Calu3 (cell line): ENCODE data around the gene UBQLNL. TPM values are rescaled to one million over a fixed set of nuclear protein-coding genes. Genes with fewer than 3 reads are reported as not detected.
A peak's percentile ranks its signal among the peaks of the same experiment; 100 is the strongest.

Experiments
- Bru-seq: library from RNA; stranded (reverse); fragments of 400-500 nt; gene quantifications from one replicate; lab custom pipeline; 2021; lab: Mats Ljungman, UMichigan
- BruChase-seq, 2 experiments: library from RNA; stranded (reverse); fragments of 400-500 nt; gene quantifications; one replicate each; lab custom pipeline; 2021; lab: Mats Ljungman, UMichigan
- BruUV-seq: library from RNA; stranded (reverse); fragments of 400-500 nt; replicated peaks from 2 replicates; lab custom pipeline; 2021; lab: Mats Ljungman, UMichigan
- CTCF ChIA-PET: fragments of 300-600 bp; sonication (Branson Sonifier 250); formaldehyde crosslinking; loops from one replicate; lab custom pipeline; 2022; ENCODE audit warnings: antibody characterized with exemption; lab: Charles Lee
- DNase-seq: peaks from one replicate; pipeline ENCODE4 v3.0.0; 2022
- H3K27ac Mint-ChIP-seq: one replicate; pipeline ENCODE4 v1.8.0; 2022; ENCODE audit warnings: mixed read lengths; ENCODE audit not compliant: unreplicated experiment
- H3K27me3 Mint-ChIP-seq: one replicate; pipeline ENCODE4 v1.8.0; 2022; ENCODE audit warnings: mixed read lengths; ENCODE audit not compliant: unreplicated experiment
- H3K36me3 Mint-ChIP-seq: one replicate; pipeline ENCODE4 v1.8.0; 2022; ENCODE audit warnings: mild to moderate bottlenecking, moderate library complexity, mixed read lengths; ENCODE audit not compliant: insufficient read depth, unreplicated experiment
- H3K4me1 Mint-ChIP-seq: one replicate; pipeline ENCODE4 v1.8.0; 2022; ENCODE audit warnings: mild to moderate bottlenecking, low read depth, mixed read lengths; ENCODE audit not compliant: unreplicated experiment
- H3K4me3 Mint-ChIP-seq: one replicate; pipeline ENCODE4 v1.8.0; 2022; ENCODE audit warnings: mild to moderate bottlenecking, low read depth, moderate library complexity, mixed read lengths; ENCODE audit not compliant: unreplicated experiment
- H3K9me3 Mint-ChIP-seq: one replicate; pipeline ENCODE4 v1.8.0; 2022; ENCODE audit warnings: low read depth, mixed read lengths; ENCODE audit not compliant: unreplicated experiment
- intact Hi-C: fragments of 100-400 bp; cut with micrococcal nuclease; formaldehyde crosslinking; loops from one replicate; pipeline ENCODE4 v1.10.0; 2022; ENCODE audit not compliant: unreplicated experiment
- long read RNA-seq: library from polyadenylated mRNA; stranded (forward); transcript quantifications from one replicate; pipeline ENCODE4 v2.0.0, GENCODE V29; 2022
- total RNA-seq: library from RNA; stranded (reverse); gene quantifications from 2 replicates; pipeline ENCODE4 v1.2.3, GENCODE V29; 2022
- TF ChIP-seq, protein P1 (sequence below): fragments of 200-600 bp; IDR thresholded peaks from one replicate; pipeline ENCODE4 v1.8.0; 2022; ENCODE audit warnings: antibody characterized with exemption; ENCODE audit not compliant: unreplicated experiment

The UBQLNL gene, protein sequence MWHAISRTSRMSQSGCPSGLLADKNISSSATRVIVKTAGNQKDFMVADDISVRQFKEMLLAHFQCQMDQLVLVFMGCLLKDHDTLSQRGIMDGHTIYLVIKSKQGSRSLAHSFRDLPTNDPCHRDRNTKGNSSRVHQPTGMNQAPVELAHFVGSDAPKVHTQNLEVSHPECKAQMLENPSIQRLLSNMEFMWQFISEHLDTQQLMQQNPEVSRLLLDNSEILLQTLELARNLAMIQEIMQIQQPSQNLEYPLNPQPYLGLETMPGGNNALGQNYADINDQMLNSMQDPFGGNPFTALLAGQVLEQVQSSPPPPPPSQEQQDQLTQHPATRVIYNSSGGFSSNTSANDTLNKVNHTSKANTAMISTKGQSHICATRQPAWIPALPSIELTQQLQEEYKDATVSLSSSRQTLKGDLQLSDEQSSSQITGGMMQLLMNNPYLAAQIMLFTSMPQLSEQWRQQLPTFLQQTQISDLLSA
- total RNA-seq (0.14 and 0.51 TPM in 2 replicates), Bru-seq, nascent RNA (percentile 25 among the genes with signal in this experiment), BruChase-seq, experiment 1, labeled RNA remaining after a 6-hour chase (percentile 43 among the genes with signal in this experiment), BruChase-seq, experiment 2, labeled RNA remaining after a 2-hour chase (percentile 28 among the genes with signal in this experiment)
- long read RNA-seq, result 0 reads

DNA sequence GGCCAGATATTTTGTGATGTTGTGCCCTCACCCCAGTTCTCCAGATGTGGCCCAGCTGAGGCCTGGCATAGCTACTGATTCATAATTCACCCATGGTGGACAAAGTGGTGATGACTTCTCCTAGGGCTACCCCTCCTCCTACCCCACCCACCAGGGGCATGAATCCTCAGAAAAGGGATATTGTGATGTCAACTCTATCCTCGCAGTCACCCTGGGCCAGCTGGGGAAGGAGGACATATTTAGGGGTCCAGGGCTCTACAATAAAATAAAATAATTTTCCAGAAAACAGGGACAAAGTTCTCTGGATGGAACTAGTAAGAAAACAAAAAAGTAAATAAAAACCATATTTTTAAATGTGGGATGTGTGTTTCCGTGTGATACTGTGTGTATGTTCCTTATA, at the start of gene UBQLNL:
UBQLNL (minus strand) TSS at position 101 of the 400 bp plus-strand sequence. CDS start 258 bp downstream, outside the sequence.
- Mint-ChIP-seq H3K36me3 (no peaks in the 10 kb centered on the region), H3K4me3 (no peak within 1 kb of the TSS), H3K27me3 (peaks cover 42% of the 10 kb centered on the region), H3K9me3 (no peaks in the 10 kb centered on the region), H3K27ac (no peak within 1 kb of the TSS), H3K4me1 (no peaks in the 10 kb centered on the region)
- CTCF ChIA-PET, result no interaction called here
- TF ChIP-seq, protein P1, sequence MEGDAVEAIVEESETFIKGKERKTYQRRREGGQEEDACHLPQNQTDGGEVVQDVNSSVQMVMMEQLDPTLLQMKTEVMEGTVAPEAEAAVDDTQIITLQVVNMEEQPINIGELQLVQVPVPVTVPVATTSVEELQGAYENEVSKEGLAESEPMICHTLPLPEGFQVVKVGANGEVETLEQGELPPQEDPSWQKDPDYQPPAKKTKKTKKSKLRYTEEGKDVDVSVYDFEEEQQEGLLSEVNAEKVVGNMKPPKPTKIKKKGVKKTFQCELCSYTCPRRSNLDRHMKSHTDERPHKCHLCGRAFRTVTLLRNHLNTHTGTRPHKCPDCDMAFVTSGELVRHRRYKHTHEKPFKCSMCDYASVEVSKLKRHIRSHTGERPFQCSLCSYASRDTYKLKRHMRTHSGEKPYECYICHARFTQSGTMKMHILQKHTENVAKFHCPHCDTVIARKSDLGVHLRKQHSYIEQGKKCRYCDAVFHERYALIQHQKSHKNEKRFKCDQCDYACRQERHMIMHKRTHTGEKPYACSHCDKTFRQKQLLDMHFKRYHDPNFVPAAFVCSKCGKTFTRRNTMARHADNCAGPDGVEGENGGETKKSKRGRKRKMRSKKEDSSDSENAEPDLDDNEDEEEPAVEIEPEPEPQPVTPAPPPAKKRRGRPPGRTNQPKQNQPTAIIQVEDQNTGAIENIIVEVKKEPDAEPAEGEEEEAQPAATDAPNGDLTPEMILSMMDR, result no peak
- BruUV-seq, result no TSS peak
- intact Hi-C loops, result no loop called here
- DNase-seq, result no peak

DNA sequence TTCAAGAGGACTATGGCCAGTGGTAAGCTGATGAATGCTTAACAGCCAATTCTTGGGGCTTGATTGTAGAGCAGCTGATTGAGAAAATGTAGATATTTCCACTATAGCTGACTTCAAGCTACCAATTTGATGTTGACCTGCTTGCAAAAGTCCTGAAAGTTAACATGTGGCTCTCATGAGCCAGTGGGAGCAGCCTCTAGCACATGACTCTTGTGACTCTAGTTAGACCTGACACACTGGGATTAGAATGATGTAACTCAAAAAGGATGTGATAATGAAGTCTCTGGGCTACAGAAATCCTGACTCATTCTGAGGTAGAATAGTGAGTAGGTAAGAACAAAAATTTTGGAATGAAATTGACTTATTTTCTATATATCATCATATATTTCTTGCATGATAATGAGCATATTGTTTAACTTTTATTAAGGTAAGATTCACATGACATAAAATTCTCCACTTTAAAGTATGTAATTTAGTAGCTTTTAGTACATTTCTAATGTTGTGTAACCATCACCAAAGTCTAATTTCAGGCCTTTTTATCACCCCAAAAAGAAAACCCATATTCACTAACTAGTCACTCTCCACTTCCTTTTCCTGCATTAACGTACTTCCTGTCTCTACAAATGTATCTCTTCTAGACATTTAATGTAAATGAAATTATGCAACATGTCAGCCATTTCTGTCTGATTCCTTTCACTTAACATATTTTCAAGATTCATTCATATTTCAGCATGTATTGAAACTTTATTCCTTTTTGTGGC, 47.9 kb upstream of the UBQLNL start:
- intact Hi-C loops, result no loop called here
- no peak for DNase-seq
- TF ChIP-seq, protein P1, result no peak

DNA sequence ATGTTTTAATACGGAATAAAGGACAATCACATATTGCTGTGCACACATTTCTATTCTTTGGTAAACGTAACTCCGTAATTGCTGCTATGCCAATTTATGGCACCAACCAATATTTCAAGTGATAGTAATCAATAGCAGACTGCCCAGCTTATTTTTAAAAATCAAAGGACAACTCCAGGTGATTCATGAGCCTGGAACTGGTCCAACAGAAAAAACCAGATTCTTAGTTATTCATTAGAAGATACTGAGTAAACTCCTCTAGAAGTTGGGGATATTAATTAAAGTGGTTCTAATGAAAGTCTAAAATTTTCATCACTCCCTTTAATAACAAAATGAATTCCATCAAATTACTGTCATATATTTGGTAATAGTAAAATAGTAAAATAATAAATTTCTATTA, 41.3 kb upstream of the UBQLNL start:
- Mint-ChIP-seq H3K9me3 (no peaks in the 10 kb centered on the region), H3K27ac (no peak overlapping the region), H3K4me1 (peaks cover 7% of the 10 kb centered on the region), H3K4me3 (no peak overlapping the region), H3K27me3 (peaks cover 32% of the 10 kb centered on the region), H3K36me3 (no peaks in the 10 kb centered on the region)
- intact Hi-C loops, result no loop called here
- no TSS peak for BruUV-seq
- TF ChIP-seq, protein P1, result no peak
- CTCF ChIA-PET, result no interaction called here
- no peak for DNase-seq

More for the DNA sequence above, 47.9 kb upstream of the UBQLNL start:
- CTCF ChIA-PET, result no interaction called here
- no peaks in the 10 kb centered on the region for H3K27me3 Mint-ChIP-seq
- no TSS peak for BruUV-seq
- H3K36me3 Mint-ChIP-seq, result no peaks in the 10 kb centered on the region
- no peak overlapping the region for H3K27ac Mint-ChIP-seq
- no peaks in the 10 kb centered on the region for H3K4me1 Mint-ChIP-seq
- no peaks in the 10 kb centered on the region for H3K9me3 Mint-ChIP-seq
- H3K4me3 Mint-ChIP-seq, result no peak overlapping the region

DNA sequence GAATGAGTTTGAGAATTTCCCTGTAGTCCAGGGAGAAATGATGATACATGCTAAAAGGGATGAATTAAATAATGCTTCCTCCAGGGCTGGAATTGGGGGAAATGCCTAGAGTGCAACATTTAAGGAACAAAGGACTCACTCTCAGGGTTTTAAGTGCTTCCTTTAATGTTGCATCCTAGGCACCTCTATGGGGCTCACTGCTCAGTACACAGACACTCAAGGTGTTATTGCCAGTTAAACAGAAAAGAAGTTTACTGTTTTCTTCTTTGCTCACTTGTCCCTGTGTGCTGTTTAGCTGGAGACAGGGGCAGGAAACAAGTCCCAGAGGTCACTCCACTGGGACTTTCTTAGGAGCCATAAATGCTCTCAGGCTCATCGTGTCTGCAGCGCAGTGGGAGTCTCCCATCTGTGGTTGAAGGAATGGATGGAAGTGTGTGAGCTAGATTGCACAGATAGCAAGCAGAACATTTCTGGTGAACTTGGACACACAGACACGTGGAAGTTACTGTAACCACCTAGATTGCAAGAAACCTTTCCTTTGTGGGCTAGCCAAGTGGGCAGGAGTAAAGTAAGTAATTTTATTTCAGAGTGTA, 40.2 kb upstream of the UBQLNL start:
- CTCF ChIA-PET, result no interaction called here
- no peaks in the 10 kb centered on the region for H3K9me3 Mint-ChIP-seq
- BruUV-seq, result no TSS peak
- no peak for DNase-seq
- intact Hi-C loops, result no loop called here
- TF ChIP-seq, protein P1, result no peak
- H3K27ac Mint-ChIP-seq, result no peak overlapping the region
- H3K4me1 Mint-ChIP-seq, result peaks cover 7% of the 10 kb centered on the region
- H3K4me3 Mint-ChIP-seq, result no peak overlapping the region
- peaks cover 32% of the 10 kb centered on the region for H3K27me3 Mint-ChIP-seq
- no peaks in the 10 kb centered on the region for H3K36me3 Mint-ChIP-seq
